ENCODE results near the gene C6orf15. TPM values are rescaled to one million over a fixed set of nuclear protein-coding genes. Genes with fewer than 3 reads are reported as not detected.

C6orf15 gene
- total RNA-seq, 1 experiment from 2014 or later: 3.4 TPM

DNA sequence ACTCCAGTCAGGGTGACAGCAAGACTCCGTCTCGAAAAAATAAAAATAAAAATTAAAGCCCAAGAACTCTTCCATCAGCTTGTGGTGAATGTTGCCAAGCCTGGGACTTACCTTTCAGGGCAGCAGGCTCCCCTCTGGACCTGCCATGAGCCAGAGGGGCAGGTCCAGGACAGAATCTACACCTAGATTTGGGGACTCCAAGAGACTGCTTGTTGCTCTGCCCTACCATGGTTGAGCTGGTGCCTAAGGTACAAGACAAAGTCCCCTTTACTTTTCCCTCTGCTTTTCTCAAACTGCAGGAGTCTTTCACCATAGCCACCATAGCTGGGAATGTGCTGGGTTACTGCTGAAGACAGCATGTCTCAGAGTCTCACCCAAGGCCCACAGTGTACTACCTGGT, 9.2 kb downstream of the C6orf15 start:
- H3K4me1 ChIP-seq: peaks cover 3% of the 10 kb centered on the region
- no peak overlapping the region for H3K27ac ChIP-seq
- no peaks in the 10 kb centered on the region for H3K27me3 ChIP-seq
- H3K4me3 ChIP-seq: no peak overlapping the region
- no peaks in the 10 kb centered on the region for H3K36me3 ChIP-seq
- no peaks in the 10 kb centered on the region for H3K9me3 ChIP-seq (replicated peaks)
- no peak for DNase-seq

GRCh38 chr6:31098449-31098938, 13.9 kb downstream of the C6orf15 start:
- DNase-seq: no peak
- Histone ChIP-seq H3K27ac (no peak overlapping the region), H3K36me3 (no peaks in the 10 kb centered on the region), H3K4me1 (peaks cover 3% of the 10 kb centered on the region), H3K27me3 (no peaks in the 10 kb centered on the region), H3K9me3 (replicated peaks) (no peaks in the 10 kb centered on the region), H3K4me3 (no peak overlapping the region)

- DNase-seq: no peak
- Histone ChIP-seq H3K27ac (no peak overlapping the region), H3K27me3 (no peaks in the 10 kb centered on the region), H3K9me3 (replicated peaks) (no peaks in the 10 kb centered on the region), H3K4me1 (peaks cover 3% of the 10 kb centered on the region), H3K36me3 (no peaks in the 10 kb centered on the region), H3K4me3 (no peak overlapping the region)
Measured at GRCh38 chr6:31096656-31097055, 15.7 kb downstream of the C6orf15 start.

DNA sequence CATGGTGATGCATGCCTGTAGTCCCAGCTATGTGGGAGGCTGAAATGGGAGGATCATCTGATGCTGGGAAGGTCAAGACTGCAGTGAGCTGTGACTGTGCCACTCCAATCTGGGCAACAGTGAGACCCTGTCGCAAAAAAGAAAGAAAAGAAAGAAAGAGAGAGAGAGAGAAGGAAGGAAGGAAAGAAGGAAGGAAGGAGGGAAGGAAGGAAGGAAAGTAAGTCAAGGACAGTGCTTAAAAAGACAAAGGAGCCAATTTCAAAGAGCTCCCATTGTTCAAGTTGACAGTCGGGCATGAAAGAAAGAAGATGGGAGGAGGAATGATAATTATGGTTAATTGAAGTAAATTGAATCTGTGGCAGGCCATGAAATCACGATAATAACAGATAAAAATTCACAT, 16.2 kb downstream of the C6orf15 start:
- no peaks in the 10 kb centered on the region for H3K9me3 ChIP-seq (replicated peaks)
- H3K27ac ChIP-seq: no peak overlapping the region
- H3K4me1 ChIP-seq: peaks cover 3% of the 10 kb centered on the region
- no peak for DNase-seq
- no peaks in the 10 kb centered on the region for H3K27me3 ChIP-seq
- no peaks in the 10 kb centered on the region for H3K36me3 ChIP-seq
- no peak overlapping the region for H3K4me3 ChIP-seq

DNA sequence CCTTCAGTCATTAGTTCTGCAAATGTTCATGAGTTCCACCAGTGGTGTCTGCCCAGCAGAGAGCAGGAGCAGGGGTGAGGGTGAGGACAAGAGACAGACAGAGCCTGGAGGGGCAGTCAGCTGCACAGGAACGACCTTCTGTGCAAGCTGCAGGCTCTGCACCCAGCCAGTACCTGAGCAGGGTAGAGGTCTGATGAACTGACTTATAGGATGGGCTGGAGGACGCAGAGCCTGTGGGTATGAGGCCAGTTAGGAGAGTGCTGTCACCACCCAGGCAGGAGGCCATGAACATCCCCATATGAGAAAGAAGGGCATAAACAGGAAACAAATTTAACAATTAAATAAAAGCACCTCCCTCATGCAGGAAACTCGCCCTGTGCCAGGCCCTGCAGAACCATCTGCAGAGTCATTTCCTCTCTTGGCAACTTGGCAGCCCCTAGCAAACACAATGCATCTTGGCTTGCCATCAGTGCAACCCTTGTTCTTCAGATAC, 17.9 kb downstream of the C6orf15 start:
- Histone ChIP-seq H3K4me1 (peaks cover 3% of the 10 kb centered on the region), H3K36me3 (no peaks in the 10 kb centered on the region), H3K9me3 (replicated peaks) (no peaks in the 10 kb centered on the region), H3K27ac (no peak overlapping the region), H3K27me3 (no peaks in the 10 kb centered on the region), H3K4me3 (no peak overlapping the region)
- no peak for DNase-seq

DNA sequence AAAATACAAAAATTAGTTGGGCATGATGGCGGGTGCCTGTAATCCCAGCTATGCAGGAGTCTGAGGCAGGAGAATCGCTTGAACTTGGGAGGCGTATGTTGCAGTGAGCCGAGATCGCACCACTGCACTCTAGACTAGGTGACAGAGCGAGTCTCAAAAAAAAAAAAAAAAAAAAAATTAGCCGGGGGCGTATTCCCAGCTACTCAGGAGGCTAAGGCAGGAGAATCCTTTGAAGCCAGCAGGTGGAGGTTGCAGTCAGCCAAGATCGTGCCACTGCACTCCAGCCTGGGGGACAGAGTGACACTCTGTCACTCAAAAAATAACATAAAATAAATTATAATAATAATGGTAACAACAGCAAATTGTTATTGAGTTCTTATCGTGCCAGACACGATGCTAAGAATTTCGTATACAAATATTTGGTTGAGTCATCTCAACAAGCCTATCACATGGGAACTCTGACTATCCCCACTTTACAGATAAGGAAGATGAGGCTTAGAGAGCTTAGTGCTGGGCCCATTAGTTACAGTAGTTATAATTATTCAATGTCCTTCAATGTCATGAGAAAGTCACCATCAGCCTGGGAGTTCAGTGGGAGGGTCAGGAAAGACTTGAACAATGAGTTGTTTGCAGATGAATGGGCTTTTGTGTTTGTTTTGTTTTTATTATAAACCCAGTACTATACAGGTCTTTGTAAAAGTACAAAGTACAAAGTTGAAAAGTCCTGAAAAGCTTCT, 19.4 kb downstream of the C6orf15 start:
- H3K27me3 ChIP-seq: no peaks in the 10 kb centered on the region
- H3K36me3 ChIP-seq: no peaks in the 10 kb centered on the region
- peaks cover 3% of the 10 kb centered on the region for H3K4me1 ChIP-seq
- no peak overlapping the region for H3K27ac ChIP-seq
- no peak for DNase-seq
- H3K9me3 ChIP-seq (replicated peaks): no peaks in the 10 kb centered on the region
- H3K4me3 ChIP-seq: no peak overlapping the region

DNA sequence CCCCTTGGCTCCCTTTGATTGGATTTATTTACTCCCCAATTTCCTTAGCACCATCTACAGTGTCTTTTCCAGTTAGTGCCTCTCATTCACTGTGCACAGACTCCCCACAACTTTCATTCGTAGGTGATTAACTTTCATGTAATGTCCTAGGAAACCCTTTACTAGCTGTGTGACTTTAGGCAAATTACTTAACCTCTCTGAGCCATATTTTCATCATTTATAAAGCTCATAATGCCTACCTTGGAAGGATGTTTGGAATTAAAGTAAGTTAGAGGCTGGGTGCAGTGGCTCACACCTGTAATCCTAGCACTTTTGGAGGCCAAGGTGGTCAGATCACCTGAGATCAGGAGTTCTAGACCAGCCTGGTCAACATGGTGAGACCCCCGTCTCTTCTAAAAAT, 20.1 kb downstream of the C6orf15 start:
- H3K4me1 ChIP-seq: peaks cover 3% of the 10 kb centered on the region
- no peak for DNase-seq
- H3K36me3 ChIP-seq: no peaks in the 10 kb centered on the region
- H3K9me3 ChIP-seq (replicated peaks): no peaks in the 10 kb centered on the region
- H3K27ac ChIP-seq: no peak overlapping the region
- no peak overlapping the region for H3K4me3 ChIP-seq
- H3K27me3 ChIP-seq: no peaks in the 10 kb centered on the region

GRCh38 chr6:31091680-31092079, 20.7 kb downstream of the C6orf15 start:
- Histone ChIP-seq H3K4me3 (no peak overlapping the region), H3K4me1 (no peaks in the 10 kb centered on the region; the same call in 1 of the 2 replicates), H3K27ac (no peak overlapping the region), H3K36me3 (no peaks in the 10 kb centered on the region), H3K9me3 (replicated peaks) (no peaks in the 10 kb centered on the region), H3K27me3 (no peaks in the 10 kb centered on the region)
- DNase-seq: no peak

- Histone ChIP-seq H3K4me1 (peaks cover 6% of the 10 kb centered on the region), H3K9me3 (replicated peaks) (no peaks in the 10 kb centered on the region), H3K36me3 (no peaks in the 10 kb centered on the region), H3K4me3 (no peak overlapping the region), H3K27ac (no peak overlapping the region), H3K27me3 (no peaks in the 10 kb centered on the region)
- DNase-seq: no peak
Measured at GRCh38 chr6:31090973-31091364, 21.4 kb downstream of the C6orf15 start.

GRCh38 chr6:31090275-31090972, 22.0 kb downstream of the C6orf15 start:
- no peak for DNase-seq
- Histone ChIP-seq H3K4me3 (no peak overlapping the region), H3K9me3 (replicated peaks) (no peaks in the 10 kb centered on the region), H3K36me3 (no peaks in the 10 kb centered on the region), H3K4me1 (peaks cover 12% of the 10 kb centered on the region), H3K27me3 (no peaks in the 10 kb centered on the region), H3K27ac (no peak overlapping the region)

DNA sequence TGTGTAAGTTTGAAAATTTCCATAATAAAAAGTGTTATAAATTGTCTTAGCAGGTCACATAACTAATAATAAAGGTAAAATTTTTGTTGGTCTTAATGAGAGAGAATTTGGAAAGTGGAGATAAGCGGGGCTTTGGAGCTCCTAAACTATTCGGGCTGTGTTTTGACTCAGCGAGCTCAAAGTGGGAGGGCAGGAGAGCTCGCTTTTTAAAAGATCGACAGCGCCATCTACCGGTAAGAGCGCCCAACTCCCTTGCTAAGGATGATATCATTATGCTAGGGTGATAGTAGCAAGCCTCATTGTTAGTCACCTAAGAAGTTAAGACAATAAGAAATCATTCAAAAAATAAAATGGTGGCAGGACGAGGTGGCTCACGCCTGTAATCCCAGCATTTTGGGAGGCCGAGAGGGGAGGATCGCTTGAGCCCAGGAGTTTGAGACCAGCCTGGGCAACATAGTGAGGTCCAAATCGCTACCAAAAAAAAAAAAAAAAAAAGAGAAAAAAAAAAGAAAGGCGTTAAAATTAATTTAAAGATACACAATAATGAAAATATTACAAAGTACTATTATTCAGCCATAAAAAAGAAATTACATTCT, 24.8 kb downstream of the C6orf15 start:
- peak overlapping the region; percentile 96 for H3K27ac ChIP-seq
- no peaks in the 10 kb centered on the region for H3K36me3 ChIP-seq
- no peaks in the 10 kb centered on the region for H3K9me3 ChIP-seq (replicated peaks)
- H3K27me3 ChIP-seq: no peaks in the 10 kb centered on the region
- DNase-seq: peak; percentile 77 to 92
- peak overlapping the region; percentile 32 for H3K4me3 ChIP-seq
- peaks cover 27% of the 10 kb centered on the region for H3K4me1 ChIP-seq

DNA sequence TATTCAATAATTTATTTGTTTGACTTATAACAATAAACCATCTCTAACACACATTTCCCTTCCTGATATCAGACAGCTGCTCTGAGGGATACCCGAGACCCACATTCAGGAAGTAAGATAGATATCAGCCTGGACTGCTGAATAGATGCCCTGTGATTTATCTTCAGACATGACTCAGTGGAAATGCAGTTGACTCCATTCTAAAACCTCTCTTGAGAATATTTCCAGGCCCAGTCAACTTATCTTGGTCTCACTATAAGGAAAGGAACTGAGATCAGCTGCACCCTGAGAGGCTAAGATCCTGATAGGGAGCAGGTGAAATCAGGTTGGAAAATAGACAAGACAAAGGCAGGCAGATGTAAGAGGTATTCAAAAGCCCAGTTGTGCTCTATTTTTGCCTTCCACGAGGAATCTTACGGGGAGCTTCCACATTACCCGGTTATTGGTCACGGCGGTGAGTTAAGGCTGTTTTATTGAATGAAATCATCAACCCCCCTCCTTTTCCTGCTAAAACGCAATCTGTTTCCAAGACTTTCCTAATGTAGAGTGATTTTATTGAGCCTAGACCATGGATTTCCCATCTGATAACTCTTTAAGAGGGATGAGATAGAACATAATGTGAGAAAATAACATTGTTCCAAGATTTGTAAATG, 25.5 kb downstream of the C6orf15 start:
- H3K4me3 ChIP-seq: peak overlapping the region; percentile 32
- no peaks in the 10 kb centered on the region for H3K9me3 ChIP-seq (replicated peaks)
- no peaks in the 10 kb centered on the region for H3K27me3 ChIP-seq
- H3K36me3 ChIP-seq: no peaks in the 10 kb centered on the region
- DNase-seq: peak; percentile 58 to 76
- peaks cover 27% of the 10 kb centered on the region for H3K4me1 ChIP-seq
- peak overlapping the region; percentile 96 for H3K27ac ChIP-seq

DNA sequence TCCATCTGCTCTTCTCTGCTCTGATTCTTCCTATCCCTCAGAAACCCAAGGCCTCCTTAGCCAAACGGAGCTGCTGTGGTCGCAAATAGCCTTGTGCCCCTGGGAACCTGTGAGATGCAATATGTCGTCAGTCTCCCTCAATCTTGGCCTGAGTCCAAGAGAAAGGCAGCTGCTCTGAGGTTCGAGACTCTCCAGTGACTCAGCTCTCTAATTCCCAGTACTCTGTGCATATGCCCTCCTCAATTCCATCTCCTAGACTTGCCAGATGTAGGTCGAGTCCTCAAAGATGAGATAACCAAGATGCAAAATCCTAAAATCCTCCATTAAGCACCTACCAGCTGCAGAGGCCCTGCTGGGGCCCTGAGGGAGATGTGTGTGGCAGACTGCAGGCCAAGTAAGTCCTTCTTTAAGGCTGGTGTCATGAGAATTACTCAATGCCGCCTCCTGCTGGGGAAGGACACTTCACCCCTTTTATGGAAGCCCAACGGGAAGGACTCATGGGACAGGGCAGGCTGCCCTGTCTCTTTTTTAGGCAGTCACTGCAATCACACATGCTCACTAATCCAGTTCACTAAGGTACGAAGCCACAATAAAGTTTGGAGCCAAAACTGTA, 28.5 kb downstream of the C6orf15 start:
- Histone ChIP-seq H3K27ac (peak overlapping the region; percentile 56), H3K36me3 (no peaks in the 10 kb centered on the region), H3K4me3 (no peak overlapping the region), H3K4me1 (peaks cover 27% of the 10 kb centered on the region), H3K9me3 (replicated peaks) (no peaks in the 10 kb centered on the region), H3K27me3 (no peaks in the 10 kb centered on the region)
- peak; percentile 83 to 91 for DNase-seq

DNA sequence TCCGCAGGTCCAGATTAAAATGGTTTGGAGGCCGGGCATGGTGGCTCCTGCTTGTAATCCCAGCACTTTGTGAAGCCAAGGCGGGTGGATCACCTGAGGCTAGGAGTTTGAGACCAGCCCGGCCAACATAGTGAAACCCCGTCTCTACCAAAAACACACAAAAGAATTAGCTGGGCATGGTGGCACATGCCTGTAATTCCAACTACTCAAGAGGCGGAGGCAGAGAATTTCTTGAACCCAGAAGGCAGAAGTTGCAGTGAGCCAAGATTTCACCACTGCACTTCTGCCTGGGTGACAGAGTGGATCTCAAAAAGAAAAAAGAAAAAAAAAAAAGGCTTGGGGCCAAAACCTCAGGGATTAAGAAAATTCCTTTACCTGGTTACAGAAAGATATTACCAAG, 30.5 kb downstream of the C6orf15 start:
- no peak overlapping the region for H3K4me3 ChIP-seq
- H3K4me1 ChIP-seq: peaks cover 27% of the 10 kb centered on the region
- DNase-seq: no peak
- H3K36me3 ChIP-seq: no peaks in the 10 kb centered on the region
- no peaks in the 10 kb centered on the region for H3K9me3 ChIP-seq (replicated peaks)
- no peak overlapping the region for H3K27ac ChIP-seq
- no peaks in the 10 kb centered on the region for H3K27me3 ChIP-seq
